NCI-H774 (cell line): ENCODE data around the gene FGF14.

Source experiments
- DNase-seq: peaks from one replicate; lab custom pipeline; 2025; lab: John Stamatoyannopoulos, UW

FGF14 gene

GRCh38 chr13:101985321-101985720 lies 416.5 kb downstream of the FGF14 start:
- DNase-seq = no peak

- DNase-seq = peak; percentile 40
Measured at GRCh38 chr13:101982903-101983302, 418.9 kb downstream of the FGF14 start.

GRCh38 chr13:101979825-101980224 lies 422.0 kb downstream of the FGF14 start:
- DNase-seq = peak; percentile 21

GRCh38 chr13:101978552-101979315 lies 423.1 kb downstream of the FGF14 start:
- no peak for DNase-seq

GRCh38 chr13:101977475-101977874 lies 424.4 kb downstream of the FGF14 start:
- no peak for DNase-seq

GRCh38 chr13:101972191-101972590 lies 429.7 kb downstream of the FGF14 start:
- DNase-seq = no peak

GRCh38 chr13:101970341-101970740 lies 431.5 kb downstream of the FGF14 start:
- DNase-seq = no peak

- no peak for DNase-seq
Measured at GRCh38 chr13:101967781-101968180, 434.1 kb downstream of the FGF14 start.

- DNase-seq = no peak
Measured at GRCh38 chr13:101967216-101967615, 434.6 kb downstream of the FGF14 start.

- no peak for DNase-seq
Measured at GRCh38 chr13:101965096-101965495, 436.8 kb downstream of the FGF14 start.

- no peak for DNase-seq
Measured at GRCh38 chr13:101959016-101959415, 442.8 kb downstream of the FGF14 start.

GRCh38 chr13:101955764-101956163 lies 446.1 kb downstream of the FGF14 start:
- DNase-seq = no peak

- no peak for DNase-seq
Measured at GRCh38 chr13:101951114-101951513, 450.7 kb downstream of the FGF14 start.

GRCh38 chr13:101949681-101950080 lies 452.2 kb downstream of the FGF14 start:
- no peak for DNase-seq

- no peak for DNase-seq
Measured at GRCh38 chr13:101946401-101946800, 455.4 kb downstream of the FGF14 start.

- DNase-seq = no peak
Measured at GRCh38 chr13:101945435-101945834, 456.4 kb downstream of the FGF14 start.

- no peak for DNase-seq
Measured at GRCh38 chr13:101944521-101944920, 457.3 kb downstream of the FGF14 start.

- no peak for DNase-seq
Measured at GRCh38 chr13:101942535-101943157, 459.2 kb downstream of the FGF14 start.

GRCh38 chr13:101942038-101942437 lies 459.8 kb downstream of the FGF14 start:
- peak; percentile 66 for DNase-seq

GRCh38 chr13:101941095-101941783 lies 460.6 kb downstream of the FGF14 start:
- no peak for DNase-seq

GRCh38 chr13:101939370-101939769 lies 462.5 kb downstream of the FGF14 start:
- DNase-seq = no peak

- DNase-seq = no peak
Measured at GRCh38 chr13:101935828-101936227, 466.0 kb downstream of the FGF14 start.

GRCh38 chr13:101931186-101931585 lies 470.7 kb downstream of the FGF14 start:
- DNase-seq = no peak
